HL-60 (cell line): ENCODE data around the gene PCK1.

ENCODE experiments used
- DNase-seq, 2 experiments: peaks; one replicate each; pipeline ENCODE4 v3.0.0-alpha.2; 2010 to 2020; ENCODE audit warnings: low read depth in 1 of 2, low spot score in 1 of 2
- H3K27ac ChIP-seq: fragments of 250-450 bp; sonication (Bioruptor Pico); replicated peaks from 2 replicates; pipeline ENCODE4 v1.5.1; 2020; ENCODE audit warnings: mild to moderate bottlenecking, moderate library complexity
- H3K27me3 ChIP-seq: fragments of 250-450 bp; sonication (Bioruptor Pico); 2 replicates; pipeline ENCODE4 v1.5.1; 2021; ENCODE audit warnings: mild to moderate bottlenecking, moderate library complexity; ENCODE audit not compliant: insufficient read depth, poor library complexity, severe bottlenecking
- H3K4me3 ChIP-seq: replicated peaks from 2 replicates; pipeline ENCODE4 v1.5.1; 2011; ENCODE audit warnings: mild to moderate bottlenecking, control low read depth, low read length; ENCODE audit not compliant: insufficient read depth
- CTCF ChIP-seq: IDR thresholded peaks from one replicate; pipeline ENCODE4 v1.5.1; 2011; ENCODE audit warnings: low read length, control low read depth, inconsistent platforms; ENCODE audit not compliant: insufficient read depth
- GABPA ChIP-seq: IDR thresholded peaks from 2 replicates; pipeline ENCODE4 v1.6.1; 2012; ENCODE audit warnings: low read depth
- POLR2AphosphoS5 ChIP-seq: IDR thresholded peaks from 2 replicates; pipeline ENCODE4 v1.6.1; 2012; ENCODE audit warnings: low read depth
- REST ChIP-seq: IDR thresholded peaks from 2 replicates; pipeline ENCODE4 v1.6.1; 2012; ENCODE audit warnings: low read depth; ENCODE audit not compliant: insufficient replicate concordance
- SPI1 ChIP-seq: IDR thresholded peaks from 2 replicates; pipeline ENCODE4 v1.6.1; 2012; ENCODE audit warnings: low read depth, mild to moderate bottlenecking, borderline replicate concordance

The PCK1 gene

GRCh38 chr20:57535297-57535696 lies 25.6 kb upstream of the PCK1 start:
- no peak overlapping the region for H3K27ac ChIP-seq
- peaks cover 4% of the 10 kb centered on the region for H3K27me3 ChIP-seq
- DNase-seq, result no peak
- TF ChIP-seq CTCF (no peak), POLR2AphosphoS5 (no peak), REST (no peak), SPI1 (no peak), GABPA (no peak)
- no peak overlapping the region for H3K4me3 ChIP-seq

- H3K27ac ChIP-seq, result no peak overlapping the region
- H3K27me3 ChIP-seq, result peaks cover 4% of the 10 kb centered on the region
- no peak overlapping the region for H3K4me3 ChIP-seq
- TF ChIP-seq REST (no peak), SPI1 (no peak), POLR2AphosphoS5 (no peak), GABPA (no peak), CTCF (no peak)
- no peak for DNase-seq
Measured at GRCh38 chr20:57536120-57536708, 24.7 kb upstream of the PCK1 start.

GRCh38 chr20:57536771-57537724 lies 23.9 kb upstream of the PCK1 start:
- H3K27me3 ChIP-seq, result peaks cover 1% of the 10 kb centered on the region
- DNase-seq, result no peak
- no peak overlapping the region for H3K27ac ChIP-seq
- TF ChIP-seq GABPA (no peak), CTCF (no peak), SPI1 (no peak), POLR2AphosphoS5 (no peak), REST (no peak)
- no peak overlapping the region for H3K4me3 ChIP-seq
